ENCODE results near the gene STARD9.
"Not testable (repeated sequence)": the region's sequence is repeated elsewhere in the genome, so short reads cannot be mapped to it uniquely, and the experiment has no call there.

STARD9 gene

GRCh38 chr15:42760759-42761158 lies 185.4 kb downstream of the STARD9 start:
- H3K4me1 Mint-ChIP-seq, result no peaks in the 10 kb centered on the region
- H3K9me3 Mint-ChIP-seq, result peaks cover 53% of the 10 kb centered on the region
- H3K36me3 Mint-ChIP-seq (ENCODE audit: low read depth), result peaks cover 61% of the 10 kb centered on the region
- H3K27me3 Mint-ChIP-seq (ENCODE audit: low read depth, poor library complexity), result no peaks in the 10 kb centered on the region
- no peak for TF ChIP-seq CTCF (IDR thresholded peaks at IDR 0.05)
- no peak overlapping the region for H3K4me3 Mint-ChIP-seq
- H3K27ac Mint-ChIP-seq, result no peak overlapping the region
- no peak for DNase-seq

- H3K36me3 Mint-ChIP-seq (ENCODE audit: low read depth), result peaks cover 72% of the 10 kb centered on the region
- not testable (repeated sequence) for H3K4me3 Mint-ChIP-seq; H3K27ac Mint-ChIP-seq; H3K4me1 Mint-ChIP-seq; H3K27me3 Mint-ChIP-seq (ENCODE audit: low read depth, poor library complexity); DNase-seq
- peaks cover 61% of the 10 kb centered on the region for H3K9me3 Mint-ChIP-seq
These were observed 186.4 kb downstream of the STARD9 start for GRCh38 chr15:42761813-42762212.

GRCh38 chr15:42764154-42764731 lies 188.8 kb downstream of the STARD9 start:
- H3K4me3 Mint-ChIP-seq; H3K4me1 Mint-ChIP-seq; H3K27me3 Mint-ChIP-seq (ENCODE audit: low read depth, poor library complexity); H3K27ac Mint-ChIP-seq: not testable (repeated sequence)
- peak; percentile 12 for DNase-seq
- Mint-ChIP-seq H3K36me3 (ENCODE audit: low read depth) (peaks cover 95% of the 10 kb centered on the region), H3K9me3 (peaks cover 85% of the 10 kb centered on the region)

- not testable (repeated sequence) for H3K27me3 Mint-ChIP-seq (ENCODE audit: low read depth, poor library complexity); DNase-seq; H3K27ac Mint-ChIP-seq; H3K4me3 Mint-ChIP-seq; H3K4me1 Mint-ChIP-seq
- Mint-ChIP-seq H3K9me3 (peaks cover 79% of the 10 kb centered on the region), H3K36me3 (ENCODE audit: low read depth) (peaks cover 97% of the 10 kb centered on the region)
These were observed 190.7 kb downstream of the STARD9 start for GRCh38 chr15:42766109-42766508.
